ENCODE data around the gene PDE3A.
"Not testable (repeated sequence)": the region's sequence is repeated elsewhere in the genome, so short reads cannot be mapped to it uniquely, and the experiment has no call there.

Gene PDE3A

GRCh38 chr12:20368114-20368650, at the start of gene PDE3A:
Gene PDE3A, plus strand, starts transcription at chr12:20368537. Its CDS starts 748 bp downstream, at chr12:20369285.
- DNase-seq (ENCODE audit: low read depth, low spot score), result no peak

- DNase-seq (ENCODE audit: low read depth, low spot score), result no peak
Measured at GRCh38 chr12:20319366-20319765, 49.0 kb upstream of the PDE3A start.

- no peak for DNase-seq (ENCODE audit: low read depth, low spot score)
Measured at GRCh38 chr12:20320552-20320951, 47.8 kb upstream of the PDE3A start.

- not testable (repeated sequence) for DNase-seq (ENCODE audit: low read depth, low spot score)
Measured at GRCh38 chr12:20330826-20331505, 37.4 kb upstream of the PDE3A start.

- DNase-seq (ENCODE audit: low read depth, low spot score), result no peak
Measured at GRCh38 chr12:20339060-20339459, 29.3 kb upstream of the PDE3A start.

GRCh38 chr12:20342111-20342510, 26.2 kb upstream of the PDE3A start:
- DNase-seq (ENCODE audit: low read depth, low spot score), result no peak

GRCh38 chr12:20345866-20346265, 22.5 kb upstream of the PDE3A start:
- DNase-seq (ENCODE audit: low read depth, low spot score), result no peak

GRCh38 chr12:20350026-20350425, 18.3 kb upstream of the PDE3A start:
- no peak for DNase-seq (ENCODE audit: low read depth, low spot score)

GRCh38 chr12:20350495-20350894, 17.8 kb upstream of the PDE3A start:
- DNase-seq (ENCODE audit: low read depth, low spot score), result no peak

- DNase-seq (ENCODE audit: low read depth, low spot score), result no peak
Measured at GRCh38 chr12:20351406-20351805, 16.9 kb upstream of the PDE3A start.

- no peak for DNase-seq (ENCODE audit: low read depth, low spot score)
Measured at GRCh38 chr12:20356048-20356447, 12.3 kb upstream of the PDE3A start.

GRCh38 chr12:20360407-20360806, 7.9 kb upstream of the PDE3A start:
- no peak for DNase-seq (ENCODE audit: low read depth, low spot score)

- DNase-seq (ENCODE audit: low read depth, low spot score), result no peak
Measured at GRCh38 chr12:20361416-20361815, 6.9 kb upstream of the PDE3A start.

GRCh38 chr12:20364501-20364900, 3.8 kb upstream of the PDE3A start:
- no peak for DNase-seq (ENCODE audit: low read depth, low spot score)

- no peak for DNase-seq (ENCODE audit: low read depth, low spot score)
Measured at GRCh38 chr12:20366776-20367409, 1.4 kb upstream of the PDE3A start.

- DNase-seq (ENCODE audit: low read depth, low spot score), result no peak
Measured at GRCh38 chr12:20367583-20368113, 689 bp upstream of the PDE3A start.

- DNase-seq (ENCODE audit: low read depth, low spot score), result no peak
Measured at GRCh38 chr12:20368651-20369304, 441 bp downstream of the PDE3A start.

GRCh38 chr12:20369305-20370013, 1.1 kb downstream of the PDE3A start:
- no peak for DNase-seq (ENCODE audit: low read depth, low spot score)

GRCh38 chr12:20370014-20370386, 1.7 kb downstream of the PDE3A start:
- DNase-seq (ENCODE audit: low read depth, low spot score), result no peak

- DNase-seq (ENCODE audit: low read depth, low spot score), result no peak
Measured at GRCh38 chr12:20370866-20371519, 2.7 kb downstream of the PDE3A start.
